HUES64 (cell line): Measurements from ENCODE around the gene XPC.

Source experiments
- H3K27ac ChIP-seq: 2 replicates; pipeline ENCODE4 v1.7.0; 2013; ENCODE audit warnings: low read depth, low read length, inconsistent platforms
- H3K27me3 ChIP-seq: 2 replicates; pipeline ENCODE4 v1.6.1; 2013; ENCODE audit warnings: mild to moderate bottlenecking, low read length; ENCODE audit not compliant: insufficient read depth
- H3K36me3 ChIP-seq: 2 replicates; pipeline ENCODE4 v1.6.1; 2013; ENCODE audit warnings: mild to moderate bottlenecking, low read length; ENCODE audit not compliant: insufficient read depth
- H3K4me1 ChIP-seq: 2 replicates; pipeline ENCODE4 v1.6.1; 2013; ENCODE audit warnings: mild to moderate bottlenecking, low read length, moderate library complexity; ENCODE audit not compliant: insufficient read depth
- H3K4me3 ChIP-seq: 2 replicates; pipeline ENCODE4 v1.5.1; 2013; ENCODE audit warnings: mild to moderate bottlenecking, low read length, moderate library complexity
- H3K9ac ChIP-seq: 2 replicates; pipeline ENCODE4 v1.6.1; 2013; ENCODE audit warnings: mild to moderate bottlenecking, low read depth, low read length
- H3K9me3 ChIP-seq: 2 replicates; pipeline ENCODE4 v1.6.1; 2013; ENCODE audit warnings: low read depth, low read length; ENCODE audit not compliant: insufficient read depth
- WGBS: fragments of 150-250, 120-280 bp; methylation state at CpG from one replicate; pipeline ENCODE4 v1.1.7; 2013; ENCODE audit warnings: missing lambda C conversion rate; 5-methylcytosine and 5-hydroxymethylcytosine counted together

Gene XPC

DNA sequence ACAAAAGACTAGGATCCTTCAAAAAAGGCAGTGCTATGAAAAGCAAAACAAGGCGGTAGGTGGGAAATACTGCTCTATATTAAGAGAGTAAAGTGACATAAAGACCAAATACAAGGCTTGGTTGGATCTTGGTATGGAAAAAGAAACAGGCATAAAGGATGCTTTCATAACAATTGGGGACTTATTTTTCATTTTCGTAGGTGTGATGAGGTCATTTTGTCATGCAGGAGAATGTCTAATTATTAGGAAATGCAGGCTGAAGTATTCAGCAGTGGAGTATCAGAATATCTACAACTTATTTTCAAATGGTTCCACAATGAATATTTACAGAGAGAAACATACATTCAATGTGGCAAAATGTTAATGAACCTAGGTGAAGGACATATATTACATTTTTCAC, 9.0 kb downstream of the XPC start:
- 98% methylated on average over 2 of the region's 2 CpGs for WGBS
- Histone ChIP-seq H3K36me3 (peaks cover 88% of the 10 kb centered on the region), H3K27ac (no peak overlapping the region), H3K4me1 (no peaks in the 10 kb centered on the region), H3K4me3 (no peak overlapping the region), H3K9me3 (no peaks in the 10 kb centered on the region), H3K9ac (no peak overlapping the region), H3K27me3 (no peaks in the 10 kb centered on the region)

DNA sequence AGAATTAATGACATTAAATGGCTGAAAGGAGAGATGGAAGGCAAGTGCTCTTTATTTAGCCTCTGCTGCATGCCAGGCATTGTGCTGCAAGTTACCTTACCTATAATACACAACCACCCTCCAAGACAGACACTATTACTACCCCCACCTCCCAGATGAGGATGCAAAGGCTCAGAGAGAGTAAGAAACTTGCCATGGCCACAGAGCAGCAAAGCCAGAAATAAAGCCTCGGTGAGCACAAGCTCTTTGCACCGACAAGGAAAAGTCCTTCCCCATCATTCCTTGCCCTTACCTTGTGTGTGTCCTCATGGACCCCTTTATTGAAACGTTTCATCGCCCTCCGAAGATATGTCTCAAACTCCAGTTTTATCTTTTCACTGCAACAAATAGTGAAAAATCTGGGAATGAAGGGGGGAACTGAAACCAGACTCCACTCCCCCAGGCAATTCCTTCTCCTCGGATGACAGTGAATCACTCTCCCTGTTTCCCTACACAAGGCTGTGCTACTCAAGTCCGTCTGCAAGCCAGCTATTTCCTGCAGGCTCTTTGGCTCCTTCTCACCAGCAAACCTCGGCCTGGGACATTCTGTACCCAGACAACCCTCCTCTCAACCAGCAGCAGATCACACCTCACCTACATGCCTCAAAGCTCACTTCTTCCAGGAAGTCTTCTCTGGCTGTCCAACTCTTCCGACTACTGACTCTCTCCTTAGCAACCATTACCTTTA, 11.4 kb downstream of the XPC start:
- Histone ChIP-seq H3K27me3 (no peaks in the 10 kb centered on the region), H3K4me1 (no peaks in the 10 kb centered on the region), H3K4me3 (no peak overlapping the region), H3K27ac (no peak overlapping the region), H3K9ac (no peak overlapping the region), H3K36me3 (peaks cover 99% of the 10 kb centered on the region), H3K9me3 (peaks cover 9% of the 10 kb centered on the region)
- WGBS = 92% methylated on average over 9 of the region's 9 CpGs

DNA sequence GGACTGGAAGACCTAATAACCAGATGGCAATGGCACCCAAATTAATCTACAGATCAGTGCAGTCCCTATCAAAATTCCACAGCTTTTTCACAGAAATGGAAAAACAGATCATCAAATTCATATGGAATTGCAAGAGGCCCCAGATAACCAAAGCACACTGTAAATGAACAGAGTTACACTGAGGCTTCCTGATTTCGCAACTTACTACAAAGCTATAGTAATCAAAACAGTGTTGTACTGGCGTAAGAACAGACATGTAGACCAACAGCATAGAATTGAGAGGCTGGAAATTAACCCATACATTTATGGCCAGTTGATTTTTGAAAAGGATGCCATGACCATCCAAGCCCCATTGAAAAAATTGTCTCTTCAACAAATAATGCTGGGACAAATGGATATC, 16.2 kb downstream of the XPC start:
- H3K36me3 ChIP-seq = peaks cover 99% of the 10 kb centered on the region

DNA sequence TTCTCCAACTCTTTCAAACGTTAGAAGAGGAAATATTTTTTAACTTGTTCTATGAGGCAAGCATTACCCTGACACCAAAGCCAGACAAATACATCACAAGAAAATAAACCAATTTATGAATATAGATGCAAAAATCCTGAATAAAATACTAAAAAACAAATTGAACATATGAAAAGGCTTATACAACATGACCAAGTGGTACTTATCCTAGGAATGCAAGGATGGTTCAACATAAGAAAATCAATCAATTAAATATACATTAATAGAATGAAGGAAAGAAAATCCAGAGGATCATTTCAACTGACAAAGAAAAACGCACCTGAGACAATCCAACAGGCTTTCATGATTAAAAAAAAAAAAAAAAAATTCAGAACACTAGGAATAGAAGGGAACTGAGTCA, 17.1 kb downstream of the XPC start:
- H3K27ac ChIP-seq = no peak overlapping the region
- H3K4me1 ChIP-seq = no peaks in the 10 kb centered on the region
- H3K9me3 ChIP-seq = peaks cover 22% of the 10 kb centered on the region
- no CpG with 5 or more reads among the region's 2 CpGs for WGBS
- no peak overlapping the region for H3K9ac ChIP-seq
- H3K36me3 ChIP-seq = peaks cover 100% of the 10 kb centered on the region
- H3K4me3 ChIP-seq = no peak overlapping the region
- H3K27me3 ChIP-seq = no peaks in the 10 kb centered on the region

More for the DNA sequence above, 16.2 kb downstream of the XPC start:
- Histone ChIP-seq H3K9me3 (peaks cover 22% of the 10 kb centered on the region), H3K9ac (no peak overlapping the region), H3K4me3 (no peak overlapping the region), H3K4me1 (no peaks in the 10 kb centered on the region), H3K27me3 (no peaks in the 10 kb centered on the region), H3K27ac (no peak overlapping the region)
- 98% methylated on average over 2 of the region's 2 CpGs for WGBS

DNA sequence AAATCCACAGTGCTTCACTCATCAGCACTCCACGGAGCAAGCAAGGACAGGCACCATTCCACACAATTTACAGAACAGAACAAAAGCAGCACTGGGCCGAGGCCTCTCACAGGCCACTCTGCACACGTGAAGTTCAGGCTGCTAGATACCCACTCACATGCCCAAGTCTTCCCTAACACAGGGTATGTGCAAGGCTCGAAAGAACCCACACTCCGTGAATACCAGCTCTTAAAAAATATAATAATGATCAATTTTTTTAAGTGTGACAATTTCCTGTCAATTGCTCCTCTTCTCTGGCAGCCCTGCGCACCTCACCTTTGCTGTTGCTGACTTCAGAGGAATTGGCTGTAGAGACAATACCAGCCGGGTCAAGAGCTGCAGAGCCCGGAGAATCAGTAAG, 19.0 kb downstream of the XPC start:
- Histone ChIP-seq H3K4me3 (no peak overlapping the region), H3K36me3 (peaks cover 95% of the 10 kb centered on the region), H3K9ac (no peak overlapping the region), H3K27me3 (no peaks in the 10 kb centered on the region), H3K27ac (no peak overlapping the region), H3K9me3 (peaks cover 22% of the 10 kb centered on the region), H3K4me1 (no peaks in the 10 kb centered on the region)
- WGBS = 97% methylated on average over 7 of the region's 8 CpGs

DNA sequence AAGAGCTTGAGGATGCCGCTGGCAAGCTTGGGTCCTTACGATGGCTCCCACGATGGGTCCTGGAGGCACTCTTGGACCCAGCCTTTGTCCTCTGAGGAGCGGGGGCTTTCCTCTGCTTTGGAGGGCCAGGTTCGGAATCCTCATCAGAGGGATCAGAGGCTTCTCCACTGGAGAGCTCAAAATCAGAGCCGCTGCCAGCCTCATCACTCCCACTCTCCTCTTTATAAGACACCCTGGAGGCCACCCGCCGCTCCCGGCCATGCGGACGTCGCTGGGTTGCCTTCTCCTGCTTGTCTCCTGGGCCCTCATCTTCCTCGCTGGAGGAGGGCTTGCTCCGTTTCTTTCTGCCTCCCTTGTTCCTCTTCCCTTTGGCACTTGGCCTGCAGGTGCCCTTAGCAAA, 20.0 kb downstream of the XPC start:
- H3K4me1 ChIP-seq = no peaks in the 10 kb centered on the region
- no peak overlapping the region for H3K9ac ChIP-seq
- no peak overlapping the region for H3K27ac ChIP-seq
- no peak overlapping the region for H3K4me3 ChIP-seq
- WGBS = 96% methylated on average over 14 of the region's 14 CpGs
- H3K27me3 ChIP-seq = no peaks in the 10 kb centered on the region
- H3K36me3 ChIP-seq = peaks cover 95% of the 10 kb centered on the region
- peaks cover 22% of the 10 kb centered on the region for H3K9me3 ChIP-seq

DNA sequence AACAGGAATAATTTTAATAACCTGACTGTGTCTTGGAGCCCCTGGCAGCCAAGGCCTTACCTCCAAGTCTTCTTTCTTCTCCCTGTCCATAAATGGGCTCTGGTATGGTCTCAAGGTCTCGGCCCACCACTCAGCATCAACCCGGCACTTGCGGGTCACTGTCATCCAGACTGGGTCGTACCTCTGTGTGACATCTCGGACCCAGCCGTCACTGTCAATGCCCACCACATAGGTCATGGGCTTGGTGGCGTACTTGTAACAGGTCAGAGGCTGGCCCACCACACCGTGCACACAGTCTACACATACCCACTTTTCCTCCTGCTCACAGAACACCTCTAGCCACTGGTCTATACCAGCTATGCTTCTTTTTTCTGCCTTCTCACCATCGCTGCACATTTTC, 20.4 kb downstream of the XPC start:
- H3K4me3 ChIP-seq = no peak overlapping the region
- H3K9me3 ChIP-seq = peaks cover 22% of the 10 kb centered on the region
- H3K27ac ChIP-seq = no peak overlapping the region
- 96% methylated on average over 9 of the region's 9 CpGs for WGBS
- peaks cover 92% of the 10 kb centered on the region for H3K36me3 ChIP-seq
- no peaks in the 10 kb centered on the region for H3K4me1 ChIP-seq
- no peaks in the 10 kb centered on the region for H3K27me3 ChIP-seq
- H3K9ac ChIP-seq = no peak overlapping the region

DNA sequence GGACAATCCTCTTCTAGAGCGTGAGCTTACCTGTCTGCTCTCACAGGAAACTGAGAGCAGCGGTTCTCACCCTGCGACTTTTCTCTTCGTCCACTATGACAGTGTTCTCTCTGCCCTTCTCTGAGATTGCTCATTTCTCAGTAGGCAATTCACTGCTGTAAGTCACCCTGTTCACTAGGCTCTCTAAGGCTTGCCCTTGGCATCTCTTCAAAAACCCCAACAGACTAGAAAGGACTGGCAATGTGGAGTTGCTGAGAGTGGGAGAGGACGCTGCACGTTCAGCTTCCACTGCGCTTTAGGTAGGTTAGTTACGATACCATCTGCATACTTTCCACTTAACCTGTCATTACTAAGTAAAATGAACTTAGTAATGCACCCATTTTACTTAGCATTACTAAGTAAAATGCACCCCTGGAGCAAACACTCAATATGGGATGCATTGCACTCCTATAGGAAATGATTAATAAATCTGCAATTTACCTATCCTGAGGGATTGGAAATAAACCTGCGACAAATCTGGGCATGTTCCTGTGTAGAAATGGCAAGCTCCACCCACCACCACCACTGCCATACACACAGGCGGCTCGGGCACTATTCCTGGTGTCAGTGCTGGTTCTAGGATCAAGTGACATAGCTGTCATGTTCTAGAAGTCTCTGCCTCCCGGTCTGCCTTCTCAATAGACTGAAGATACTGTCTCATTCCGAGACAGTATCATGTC, 21.4 kb downstream of the XPC start:
- Histone ChIP-seq H3K9me3 (peaks cover 13% of the 10 kb centered on the region), H3K4me1 (no peaks in the 10 kb centered on the region), H3K9ac (no peak overlapping the region), H3K4me3 (no peak overlapping the region), H3K27ac (no peak overlapping the region), H3K27me3 (no peaks in the 10 kb centered on the region), H3K36me3 (peaks cover 89% of the 10 kb centered on the region)
- 95% methylated on average over 13 of the region's 13 CpGs for WGBS

DNA sequence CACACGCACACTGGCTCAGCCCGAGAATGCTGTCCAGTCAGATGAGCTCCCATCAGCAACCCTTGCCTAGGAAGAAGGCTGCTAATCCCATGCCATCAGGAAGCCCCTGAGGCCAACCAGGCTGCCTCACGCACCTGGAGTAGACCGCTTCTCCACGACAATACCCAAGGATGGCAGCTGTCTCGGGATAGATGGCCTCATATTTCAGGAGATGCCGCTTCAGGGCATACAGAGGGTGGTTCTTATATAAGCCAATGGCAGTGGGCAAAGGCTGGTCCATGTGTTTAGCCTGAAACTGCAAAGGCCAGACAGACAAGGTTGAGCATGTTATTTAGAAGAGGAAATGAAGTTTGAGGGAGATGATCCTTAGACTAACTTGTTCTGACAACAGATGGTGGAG, 22.2 kb downstream of the XPC start:
- 95% methylated on average over 7 of the region's 7 CpGs for WGBS
- Histone ChIP-seq H3K4me1 (no peaks in the 10 kb centered on the region), H3K36me3 (peaks cover 85% of the 10 kb centered on the region), H3K4me3 (no peak overlapping the region), H3K9ac (no peak overlapping the region), H3K27ac (no peak overlapping the region), H3K27me3 (no peaks in the 10 kb centered on the region), H3K9me3 (peaks cover 5% of the 10 kb centered on the region; the same call in 1 of the 2 replicates)

DNA sequence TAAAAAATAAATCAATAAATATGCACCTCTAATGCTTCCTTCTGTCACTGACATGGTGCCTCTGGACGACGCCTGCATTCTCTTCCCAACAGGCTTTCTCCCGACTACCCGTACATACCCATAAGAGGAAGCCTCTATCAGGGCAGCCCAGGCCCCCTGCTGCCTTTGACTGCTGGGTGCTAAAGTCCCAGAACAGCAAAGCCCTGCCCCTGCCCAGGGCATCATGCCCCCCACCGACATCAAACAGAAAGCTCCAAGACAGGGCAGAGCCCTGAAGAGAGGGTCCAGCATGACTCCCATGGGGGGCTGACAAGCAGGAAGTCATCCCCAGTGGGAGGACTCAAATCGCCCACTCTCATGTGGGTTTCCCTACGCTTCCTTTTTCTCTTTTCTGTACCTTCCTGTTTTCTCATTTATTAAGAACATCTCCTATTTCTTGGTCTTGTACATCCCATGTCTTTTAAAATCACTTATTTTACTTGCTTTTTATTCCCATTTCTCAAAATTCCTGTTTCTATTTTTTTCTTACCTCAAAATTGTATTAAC, 23.4 kb downstream of the XPC start:
- no peak overlapping the region for H3K27ac ChIP-seq
- peaks cover 73% of the 10 kb centered on the region for H3K36me3 ChIP-seq
- WGBS = 89% methylated on average over 7 of the region's 7 CpGs

DNA sequence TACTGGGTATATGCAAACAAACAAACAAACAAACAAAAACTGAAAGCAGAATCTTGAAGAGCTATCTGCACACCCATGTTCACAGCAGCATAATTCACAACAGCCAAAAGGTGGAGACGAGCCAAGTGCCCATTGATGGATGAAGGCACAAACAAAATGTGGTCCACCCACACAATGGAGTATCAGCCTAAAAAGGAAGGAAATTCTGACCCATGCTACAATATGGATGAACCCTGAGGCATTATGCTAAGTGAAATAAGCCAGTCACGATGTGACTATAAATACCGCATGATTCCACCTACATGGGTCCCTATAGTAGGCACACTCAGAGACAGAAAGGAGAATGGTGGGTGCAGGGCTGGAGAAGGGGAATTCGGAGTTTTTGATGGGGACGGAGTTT, 24.1 kb downstream of the XPC start:
- Histone ChIP-seq H3K27me3 (no peaks in the 10 kb centered on the region), H3K27ac (no peak overlapping the region), H3K36me3 (peaks cover 66% of the 10 kb centered on the region), H3K4me1 (no peaks in the 10 kb centered on the region), H3K4me3 (no peak overlapping the region), H3K9me3 (no peaks in the 10 kb centered on the region), H3K9ac (no peak overlapping the region)
- 99% methylated on average over 5 of the region's 5 CpGs for WGBS

More for the DNA sequence above, 23.4 kb downstream of the XPC start:
- H3K9me3 ChIP-seq = no peaks in the 10 kb centered on the region
- no peaks in the 10 kb centered on the region for H3K4me1 ChIP-seq
- no peaks in the 10 kb centered on the region for H3K27me3 ChIP-seq
- H3K9ac ChIP-seq = no peak overlapping the region
- no peak overlapping the region for H3K4me3 ChIP-seq
